Stomach (tissue), 9 donors: Measurements from ENCODE around the gene KARS1. TPM values are rescaled to one million over a fixed set of nuclear protein-coding genes. Genes with fewer than 3 reads are reported as not detected.

Experiments used
- DNase-seq, 2 donors: peaks; one replicate each; pipeline versions ENCODE4 v3.0.0 to v3.0.0-alpha.2; 2013 to 2019
- H3K27ac ChIP-seq, 5 donors: fragments of 200-600 bp in 4 of 5; sonication (generic) in 4 of 5; one replicate each; pipeline ENCODE4 v1.5.1; 2013 to 2019; ENCODE audit warnings: mild to moderate bottlenecking in 1 of 5, moderate library complexity in 1 of 5
- H3K27me3 ChIP-seq, 3 donors: fragments of 200-600 bp; sonication (generic); one replicate each; pipeline ENCODE4 v1.5.1; 2017 to 2019; ENCODE audit warnings: mixed run types in 1 of 3
- H3K36me3 ChIP-seq, 4 donors: fragments of 200-600 bp; sonication (generic); 1 replicate in 3 of 4; 2 replicates in 1 of 4; pipeline ENCODE4 v1.5.1; 2016 to 2019
- H3K4me1 ChIP-seq, 4 donors: fragments of 200-600 bp; sonication (generic); one replicate each; pipeline ENCODE4 v1.5.1; 2016 to 2019
- H3K4me3 ChIP-seq, 4 donors: fragments of 200-600 bp; sonication (generic) in 3 of 4; one replicate each; pipeline ENCODE4 v1.5.1; 2016 to 2019; ENCODE audit warnings: mild to moderate bottlenecking in 1 of 4
- H3K9me3 ChIP-seq, 4 donors: fragments of 200-600 bp; sonication (generic); one replicate each; pipeline ENCODE4 v1.5.1; 2016 to 2019
- EP300 ChIP-seq: sonication (generic); formaldehyde crosslinking; IDR thresholded peaks from one replicate; pipeline ENCODE4 v1.6.1; 2017; ENCODE audit warnings: antibody characterized with exemption
- POLR2A ChIP-seq, 4 donors: fragments of 450-650 bp; IDR thresholded peaks; one replicate each; pipeline ENCODE4 v1.6.1; 2016; ENCODE audit warnings: antibody characterized with exemption in 4 of 4, control low read depth in 2 of 4, mild to moderate bottlenecking in 1 of 4, moderate library complexity in 1 of 4
- POLR2AphosphoS5 ChIP-seq, 3 donors: sonication (generic); formaldehyde crosslinking; IDR thresholded peaks; one replicate each; pipeline ENCODE4 v1.6.1; 2016; ENCODE audit warnings: antibody characterized with exemption in 3 of 3
- WGBS, 5 donors: extraction: QIAGEN DNeasy Blood & Tissue Kit in 3 of 5; methylation state at CpG; one replicate each; pipeline versions ENCODE4 v1.1.5 to v1.1.7; 2013 to 2018; 5-methylcytosine and 5-hydroxymethylcytosine counted together
- intact Hi-C: fragments of 100-400 bp; cut with DNase I; formaldehyde crosslinking; loops from one replicate; pipeline ENCODE4 v1.15.1; 2023; ENCODE audit warnings: low total_unique reads
- polyA plus RNA-seq, 3 donors: library from polyadenylated mRNA; stranded (reverse); fragments of 200-250 nt; gene quantifications; one replicate each; pipeline ENCODE4 v1.2.3, GENCODE V29; 2013
- total RNA-seq, 5 donors: library from RNA; depleted of rRNA; stranded (reverse); fragments of >200 nt; gene quantifications; one replicate each; pipeline versions ENCODE4 v1.1.0 to v1.2.3, GENCODE V29; 2014 to 2016
- TF ChIP-seq, protein P1 (sequence below), 7 experiments: fragments of 450-650 bp in 4 of 7; fragments of 200-600 bp in 3 of 7; sonication (generic) in 3 of 7; IDR thresholded peaks; one replicate each; pipeline ENCODE4 v1.5.1; 2016 to 2019; ENCODE audit warnings: antibody characterized with exemption in 7 of 7, control low read depth in 2 of 7, mild to moderate bottlenecking in 1 of 7
- donor health status: healthy with polysubstance abuse.
- donor health status: Bipolar disorder and iron deficiency.
- donor health status: healthy.

Gene KARS1
- total and polyA plus RNA-seq, 8 donors, result 81.2 to 196 (median 92.7) TPM

- TF ChIP-seq, protein P1, sequence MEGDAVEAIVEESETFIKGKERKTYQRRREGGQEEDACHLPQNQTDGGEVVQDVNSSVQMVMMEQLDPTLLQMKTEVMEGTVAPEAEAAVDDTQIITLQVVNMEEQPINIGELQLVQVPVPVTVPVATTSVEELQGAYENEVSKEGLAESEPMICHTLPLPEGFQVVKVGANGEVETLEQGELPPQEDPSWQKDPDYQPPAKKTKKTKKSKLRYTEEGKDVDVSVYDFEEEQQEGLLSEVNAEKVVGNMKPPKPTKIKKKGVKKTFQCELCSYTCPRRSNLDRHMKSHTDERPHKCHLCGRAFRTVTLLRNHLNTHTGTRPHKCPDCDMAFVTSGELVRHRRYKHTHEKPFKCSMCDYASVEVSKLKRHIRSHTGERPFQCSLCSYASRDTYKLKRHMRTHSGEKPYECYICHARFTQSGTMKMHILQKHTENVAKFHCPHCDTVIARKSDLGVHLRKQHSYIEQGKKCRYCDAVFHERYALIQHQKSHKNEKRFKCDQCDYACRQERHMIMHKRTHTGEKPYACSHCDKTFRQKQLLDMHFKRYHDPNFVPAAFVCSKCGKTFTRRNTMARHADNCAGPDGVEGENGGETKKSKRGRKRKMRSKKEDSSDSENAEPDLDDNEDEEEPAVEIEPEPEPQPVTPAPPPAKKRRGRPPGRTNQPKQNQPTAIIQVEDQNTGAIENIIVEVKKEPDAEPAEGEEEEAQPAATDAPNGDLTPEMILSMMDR (IDR thresholded peaks at IDR 0.05), result no peak
- TF ChIP-seq POLR2AphosphoS5 (IDR thresholded peaks at IDR 0.05), result no peak
- TF ChIP-seq POLR2A (IDR thresholded peaks at IDR 0.05), result no peak
- no peak for TF ChIP-seq EP300
- DNase-seq, result peak in 1 of 2 donors; percentile 41
- WGBS, 5 donors, result 72 to 76% (median 76%) methylated on average over 8 of the region's 8 CpGs
- H3K36me3 ChIP-seq, result peaks cover 95 to 100% (median 100%) of the 10 kb centered on the region in 4 donors
- H3K27me3 ChIP-seq, result no peaks in the 10 kb centered on the region
- no peaks in the 10 kb centered on the region for H3K4me1 ChIP-seq
- no peaks in the 10 kb centered on the region for H3K9me3 ChIP-seq
- no peak overlapping the region for H3K27ac ChIP-seq
- no peak overlapping the region for H3K4me3 ChIP-seq
- intact Hi-C loops, result no loop called here
Measured at GRCh38 chr16:75632857-75633256, 14.6 kb downstream of the KARS1 start.

DNA sequence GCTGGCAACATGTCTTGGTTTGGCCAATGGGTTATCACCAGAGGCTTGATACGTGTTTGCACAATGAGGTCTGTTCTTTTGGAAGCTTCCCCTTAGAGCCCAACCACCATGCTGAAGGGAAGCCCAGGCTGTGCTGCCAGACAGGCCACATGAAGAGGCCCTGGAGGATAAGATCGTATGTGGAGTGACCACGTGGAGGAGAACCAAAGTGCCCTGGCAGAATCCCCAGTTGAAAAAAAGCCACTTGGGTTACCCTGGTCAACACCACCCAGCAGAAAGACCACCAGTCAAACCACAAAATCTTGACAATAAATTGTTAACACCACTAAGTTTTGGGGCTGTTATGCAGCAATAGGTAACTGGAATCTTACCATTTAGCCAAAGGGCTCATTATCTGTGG, 17.4 kb downstream of the KARS1 start:
- 68 to 89% (median 83%) methylated on average over 3 of the region's 3 CpGs for WGBS, 5 donors
- Histone ChIP-seq H3K27me3 (no peaks in the 10 kb centered on the region), H3K4me3 (no peak overlapping the region), H3K36me3 (peaks cover 84 to 98% (median 97%) of the 10 kb centered on the region in 4 donors), H3K4me1 (no peaks in the 10 kb centered on the region), H3K9me3 (no peaks in the 10 kb centered on the region), H3K27ac (no peak overlapping the region)
- TF ChIP-seq POLR2AphosphoS5 (IDR thresholded peaks at IDR 0.05) (no peak), POLR2A (IDR thresholded peaks at IDR 0.05) (no peak), EP300 (no peak)
- TF ChIP-seq, protein P1 (IDR thresholded peaks at IDR 0.05), result no peak
- intact Hi-C loops, result no loop called here
- DNase-seq, result no peak

DNA sequence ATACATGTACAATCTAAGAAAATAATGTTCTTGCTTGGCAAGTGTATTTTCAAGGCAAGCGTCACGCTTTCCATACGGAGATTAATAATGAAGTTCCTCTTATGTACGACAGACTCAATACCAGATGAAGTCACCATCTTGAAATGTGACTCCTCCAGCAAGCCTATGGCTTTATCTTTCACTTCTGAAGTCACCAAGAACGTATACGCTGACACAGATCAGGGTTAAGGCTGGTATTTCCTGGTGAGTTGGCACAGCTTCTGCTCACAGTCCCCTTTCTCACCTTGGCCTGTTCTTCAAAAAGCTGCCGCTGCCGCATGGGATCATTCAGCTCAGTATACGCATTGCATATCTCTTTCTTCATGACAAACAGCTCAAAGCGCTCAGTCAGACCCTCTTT, 18.3 kb downstream of the KARS1 start:
- H3K4me1 ChIP-seq, result no peaks in the 10 kb centered on the region
- H3K36me3 ChIP-seq, result peaks cover 75 to 89% (median 88%) of the 10 kb centered on the region in 4 donors
- DNase-seq, result no peak
- no peaks in the 10 kb centered on the region for H3K9me3 ChIP-seq
- intact Hi-C loops, result no loop called here
- no peak overlapping the region for H3K4me3 ChIP-seq
- no peaks in the 10 kb centered on the region for H3K27me3 ChIP-seq
- TF ChIP-seq, protein P1 (IDR thresholded peaks at IDR 0.05), result no peak
- WGBS, 5 donors, result 81 to 91% (median 85%) methylated on average over 10 of the region's 10 CpGs
- H3K27ac ChIP-seq, result no peak overlapping the region

DNA sequence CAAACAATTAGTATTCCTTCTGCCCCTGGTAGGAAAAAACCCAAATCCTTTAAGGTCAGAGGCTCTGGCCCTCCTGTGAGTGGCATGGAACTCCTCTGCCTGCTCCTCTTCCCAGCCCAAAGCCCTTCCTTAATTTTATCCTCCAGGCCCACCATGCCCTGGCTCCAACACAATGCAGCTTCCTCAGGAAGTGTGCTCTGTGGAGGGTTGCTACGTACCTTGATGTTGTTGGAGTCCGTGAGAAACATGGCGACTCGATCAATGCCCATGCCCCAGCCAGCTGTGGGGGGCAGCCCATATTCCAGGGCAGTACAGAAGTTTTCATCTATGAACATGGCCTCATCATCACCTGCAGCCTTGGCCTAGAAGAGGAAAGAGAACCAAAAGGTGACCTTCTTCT, 19.1 kb downstream of the KARS1 start:
- Histone ChIP-seq H3K27ac (no peak overlapping the region), H3K9me3 (no peaks in the 10 kb centered on the region), H3K27me3 (no peaks in the 10 kb centered on the region), H3K36me3 (peaks cover 68 to 81% (median 80%) of the 10 kb centered on the region in 4 donors), H3K4me1 (peaks cover 0 to 5% (median 4%) of the 10 kb centered on the region in 4 donors), H3K4me3 (no peak overlapping the region)
- DNase-seq, result no peak
- intact Hi-C loops, result no loop called here
- WGBS, 5 donors, result 76 to 97% (median 92%) methylated on average over 4 of the region's 4 CpGs
- TF ChIP-seq POLR2AphosphoS5 (IDR thresholded peaks at IDR 0.05) (no peak), EP300 (no peak), POLR2A (IDR thresholded peaks at IDR 0.05) (no peak)
- TF ChIP-seq, protein P1 (IDR thresholded peaks at IDR 0.05), result no peak
